Subcutaneous adipose tissue (tissue), 4 donors: Measurements from ENCODE around the gene CCDC116. TPM values are rescaled to one million over a fixed set of nuclear protein-coding genes. Genes with fewer than 3 reads are reported as not detected.

Experiments
- total RNA-seq, 4 donors: library from RNA; depleted of rRNA; stranded (reverse); fragments of >200 nt; gene quantifications; one replicate each; pipeline ENCODE4 v1.1.0, GENCODE V29; 2016
- TF ChIP-seq, protein P1 (sequence below): fragments of 450-650 bp; IDR thresholded peaks from one replicate; pipeline ENCODE4 v1.5.1; 2016; ENCODE audit warnings: low read depth, mild to moderate bottlenecking, control low read depth, antibody characterized with exemption, moderate library complexity

CCDC116 gene
- total RNA-seq, 4 donors from 2014 or later: 0.22 to 1.1 TPM; not detected in 2

DNA sequence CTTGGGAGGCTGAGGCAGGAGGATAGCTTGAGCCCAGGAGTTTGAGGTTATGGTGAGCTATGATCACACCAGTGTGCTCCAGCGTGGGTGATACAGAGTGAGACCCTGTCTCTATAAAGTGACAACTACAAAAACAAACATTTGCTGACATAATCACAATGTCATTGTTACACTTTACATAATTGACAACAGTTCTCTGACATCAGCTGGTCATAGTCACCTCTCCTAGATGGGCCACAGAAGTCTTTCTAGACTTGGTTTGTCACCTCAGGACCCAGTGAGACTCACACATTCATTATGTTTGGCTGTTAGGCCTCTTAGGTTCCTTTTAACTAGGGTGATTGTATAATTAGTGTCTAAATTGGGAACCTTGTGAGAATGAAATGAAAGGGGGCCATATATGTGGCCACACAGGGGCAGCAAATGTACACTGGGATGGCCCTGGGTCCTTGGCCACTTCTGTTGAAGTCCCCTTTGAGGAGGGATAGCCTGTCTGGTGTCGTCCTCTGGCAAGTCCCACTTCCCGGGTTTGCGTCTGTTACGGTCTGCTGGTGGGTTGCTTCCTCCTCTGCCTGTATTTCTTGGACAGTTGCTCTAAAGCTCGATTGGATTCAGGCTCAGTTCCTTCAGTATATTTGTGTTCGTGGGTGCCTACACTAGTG is 27.4 kb downstream of the CCDC116 start:
- TF ChIP-seq, protein P1, sequence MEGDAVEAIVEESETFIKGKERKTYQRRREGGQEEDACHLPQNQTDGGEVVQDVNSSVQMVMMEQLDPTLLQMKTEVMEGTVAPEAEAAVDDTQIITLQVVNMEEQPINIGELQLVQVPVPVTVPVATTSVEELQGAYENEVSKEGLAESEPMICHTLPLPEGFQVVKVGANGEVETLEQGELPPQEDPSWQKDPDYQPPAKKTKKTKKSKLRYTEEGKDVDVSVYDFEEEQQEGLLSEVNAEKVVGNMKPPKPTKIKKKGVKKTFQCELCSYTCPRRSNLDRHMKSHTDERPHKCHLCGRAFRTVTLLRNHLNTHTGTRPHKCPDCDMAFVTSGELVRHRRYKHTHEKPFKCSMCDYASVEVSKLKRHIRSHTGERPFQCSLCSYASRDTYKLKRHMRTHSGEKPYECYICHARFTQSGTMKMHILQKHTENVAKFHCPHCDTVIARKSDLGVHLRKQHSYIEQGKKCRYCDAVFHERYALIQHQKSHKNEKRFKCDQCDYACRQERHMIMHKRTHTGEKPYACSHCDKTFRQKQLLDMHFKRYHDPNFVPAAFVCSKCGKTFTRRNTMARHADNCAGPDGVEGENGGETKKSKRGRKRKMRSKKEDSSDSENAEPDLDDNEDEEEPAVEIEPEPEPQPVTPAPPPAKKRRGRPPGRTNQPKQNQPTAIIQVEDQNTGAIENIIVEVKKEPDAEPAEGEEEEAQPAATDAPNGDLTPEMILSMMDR: no peak

DNA sequence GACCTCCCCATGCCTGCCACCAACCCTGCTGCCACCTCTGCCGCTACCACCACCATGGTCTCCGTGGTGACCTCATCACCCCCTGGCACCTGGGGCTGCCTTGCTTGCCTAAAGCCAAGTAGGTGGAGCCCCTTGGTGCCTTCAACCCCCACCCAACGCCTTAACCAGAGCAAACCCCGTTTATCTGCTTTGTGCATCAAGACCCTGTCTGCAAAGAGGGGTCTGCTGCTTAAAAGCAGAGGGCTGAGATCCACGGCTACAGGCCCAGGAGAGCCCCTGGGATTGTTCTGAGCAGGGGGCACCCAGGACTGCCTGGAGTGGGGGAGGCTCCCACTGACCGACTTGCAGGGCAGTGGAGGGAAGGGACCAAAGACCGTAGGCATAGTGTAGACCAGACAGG is 28.3 kb downstream of the CCDC116 start:
- TF ChIP-seq, protein P1: no peak

DNA sequence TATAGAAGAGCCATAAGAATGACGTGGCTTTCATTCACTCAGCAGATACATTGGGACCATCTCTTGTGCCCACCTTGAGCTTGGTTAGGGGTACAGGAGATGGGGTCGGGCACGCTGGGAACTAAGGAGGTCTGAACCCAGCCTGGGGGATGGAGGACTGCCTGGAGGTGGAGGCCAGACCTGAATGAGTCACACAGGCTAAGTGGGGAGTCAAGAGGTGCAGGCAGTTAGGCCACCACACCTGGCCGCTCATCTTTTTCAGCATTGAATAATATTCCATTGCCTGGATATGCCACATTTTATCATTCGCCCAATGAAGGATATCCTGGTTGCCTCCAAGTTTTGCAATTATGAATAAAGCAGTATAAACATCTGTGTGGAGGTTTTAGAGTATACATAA is 29.4 kb downstream of the CCDC116 start:
- TF ChIP-seq, protein P1: no peak

DNA sequence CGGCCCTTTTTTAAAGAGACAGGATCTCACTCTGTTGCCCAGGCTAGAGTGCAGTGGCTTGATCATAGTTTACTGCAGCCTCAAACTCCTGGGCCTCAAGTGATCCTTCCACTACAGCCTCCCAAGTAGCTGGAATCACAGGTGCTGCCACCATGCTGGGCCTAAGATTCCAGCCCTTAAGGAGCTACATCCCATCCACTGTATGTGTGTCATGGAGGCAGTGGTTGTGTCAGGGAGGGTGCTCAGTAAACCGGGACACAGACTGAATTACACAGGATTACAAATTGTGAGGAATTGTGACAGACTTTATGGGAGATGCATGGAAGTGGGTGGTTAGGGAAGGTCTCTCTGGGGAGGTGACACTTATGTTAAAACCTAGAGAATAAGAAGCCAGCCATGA is 31.2 kb downstream of the CCDC116 start:
- TF ChIP-seq, protein P1: no peak

DNA sequence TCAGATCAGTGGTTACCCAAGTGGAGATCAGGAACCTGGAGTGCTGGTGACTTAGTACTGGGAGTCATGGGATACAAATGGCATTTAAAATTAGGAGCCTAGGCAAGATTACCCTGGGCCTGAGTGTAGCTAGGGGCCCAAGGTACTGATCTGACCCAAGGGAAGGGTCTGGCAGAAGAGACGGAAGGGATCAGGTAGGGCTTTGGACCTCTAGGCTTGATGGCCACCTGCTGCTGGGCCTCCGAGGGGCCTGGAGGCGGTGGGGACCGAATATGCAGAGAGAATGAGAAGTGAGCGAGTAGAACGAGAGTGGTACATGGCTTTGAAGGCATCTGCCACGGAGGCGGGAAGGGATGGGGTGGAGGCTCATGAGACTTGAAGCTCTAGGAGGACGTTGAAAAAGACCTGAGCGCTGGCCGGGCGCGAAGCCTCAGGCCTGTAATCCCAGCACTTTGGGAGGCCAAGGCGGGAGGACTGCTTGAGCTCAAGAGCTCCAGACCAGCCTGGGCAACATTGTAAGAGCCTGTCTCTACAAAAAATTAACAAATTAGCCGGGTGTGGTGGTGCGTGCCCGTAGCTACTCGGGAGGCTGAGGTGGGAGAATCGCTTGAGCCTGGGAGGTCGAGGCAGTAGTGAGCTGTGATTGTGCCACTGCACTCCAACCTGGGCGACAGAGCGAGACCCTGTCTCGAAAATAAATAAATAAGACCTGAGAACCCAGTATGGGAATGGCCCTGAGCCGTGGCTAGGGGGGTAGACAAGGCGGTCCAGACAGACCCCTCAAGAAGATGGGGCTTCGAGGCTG is 32.7 kb downstream of the CCDC116 start:
- TF ChIP-seq, protein P1: no peak

DNA sequence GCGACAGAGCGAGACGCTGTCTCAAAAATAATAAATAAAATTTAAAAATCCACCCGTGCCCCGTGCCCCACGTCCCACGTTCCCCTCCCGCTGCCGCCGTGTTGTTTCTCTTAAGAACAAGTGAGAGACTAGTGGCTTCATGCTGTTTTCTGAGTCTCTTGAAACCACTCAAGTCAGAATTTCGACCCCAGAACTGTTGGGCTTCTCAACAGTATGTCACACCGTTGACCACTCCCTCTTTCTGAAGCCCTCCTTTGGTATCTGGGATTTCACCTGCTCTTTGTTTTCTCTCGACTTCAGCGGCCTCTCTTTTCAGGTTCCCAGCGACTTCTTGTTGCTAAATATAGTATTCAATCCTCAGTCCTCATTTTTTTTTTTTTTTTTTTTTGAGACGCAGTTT is 34.2 kb downstream of the CCDC116 start:
- TF ChIP-seq, protein P1: no peak

DNA sequence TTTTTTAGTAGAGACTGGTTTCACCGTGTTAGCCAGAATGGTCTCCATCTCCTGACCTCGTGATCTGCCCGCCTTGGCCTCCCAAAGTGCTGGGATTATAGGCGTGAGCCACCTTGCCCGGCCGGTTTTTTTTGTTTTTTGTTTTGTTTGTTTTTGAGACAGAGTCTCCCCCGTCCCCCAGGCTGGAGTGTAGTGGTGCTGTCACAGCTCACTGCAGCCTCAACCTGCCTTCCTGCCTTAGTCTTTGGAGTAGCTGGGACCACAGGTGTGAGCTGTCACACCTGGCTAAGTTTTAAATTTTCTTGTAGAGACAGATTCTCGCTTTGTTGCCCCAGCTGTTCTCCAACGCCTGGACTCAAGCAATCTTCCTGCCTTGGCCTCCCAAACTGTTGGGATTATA is 36.5 kb downstream of the CCDC116 start:
- TF ChIP-seq, protein P1: no peak
